Tibial artery (tissue), 4 donors: ENCODE data around the gene SLC25A4.

Experiments used
- DNase-seq, 2 donors: peaks; one replicate each; pipeline ENCODE4 v3.0.0-alpha.2; 2019
- H3K27ac ChIP-seq, 2 donors: fragments of 200-600 bp; sonication (generic) in 1 of 2; 1 replicate in 1 of 2; 2 replicates in 1 of 2; pipeline ENCODE4 v1.5.1; 2018 to 2019; ENCODE audit warnings: mild to moderate bottlenecking in 1 of 2
- H3K27me3 ChIP-seq, 2 donors: fragments of 200-600 bp; sonication (generic) in 1 of 2; one replicate each; pipeline versions ENCODE4 v1.5.1 to v1.6.0; 2016 to 2019
- H3K36me3 ChIP-seq, 3 donors: fragments of 200-600 bp; sonication (generic) in 2 of 3; one replicate each; pipeline ENCODE4 v1.5.1; 2016 to 2019; ENCODE audit warnings: mild to moderate bottlenecking in 2 of 3
- H3K4me1 ChIP-seq, 4 donors: fragments of 200-600 bp; sonication (generic) in 2 of 4; 1 replicate in 3 of 4; 2 replicates in 1 of 4; pipeline ENCODE4 v1.5.1; 2016 to 2019
- H3K4me3 ChIP-seq, 2 donors: fragments of 200-600 bp; sonication (generic) in 1 of 2; 1 replicate in 1 of 2; 2 replicates in 1 of 2; pipeline ENCODE4 v1.5.1; 2018 to 2019; ENCODE audit warnings: mild to moderate bottlenecking in 2 of 2
- H3K9me3 ChIP-seq, 3 donors: fragments of 200-600 bp; sonication (generic) in 1 of 3; one replicate each; pipeline ENCODE4 v1.5.1; 2016 to 2019
- intact Hi-C: fragments of 100-400 bp; cut with DNase I; formaldehyde crosslinking; loops from one replicate; pipeline ENCODE4 v1.15.0; 2023; ENCODE audit warnings: low total_unique reads
- TF ChIP-seq, protein P1 (sequence below), 2 experiments: fragments of 200-600 bp in 1 of 2; fragments of 450-650 bp in 1 of 2; IDR thresholded peaks; one replicate each; pipeline ENCODE4 v1.5.1; 2017 to 2019; ENCODE audit warnings: antibody characterized with exemption in 2 of 2, mild to moderate bottlenecking in 1 of 2, moderate library complexity in 1 of 2

SLC25A4 gene

DNA sequence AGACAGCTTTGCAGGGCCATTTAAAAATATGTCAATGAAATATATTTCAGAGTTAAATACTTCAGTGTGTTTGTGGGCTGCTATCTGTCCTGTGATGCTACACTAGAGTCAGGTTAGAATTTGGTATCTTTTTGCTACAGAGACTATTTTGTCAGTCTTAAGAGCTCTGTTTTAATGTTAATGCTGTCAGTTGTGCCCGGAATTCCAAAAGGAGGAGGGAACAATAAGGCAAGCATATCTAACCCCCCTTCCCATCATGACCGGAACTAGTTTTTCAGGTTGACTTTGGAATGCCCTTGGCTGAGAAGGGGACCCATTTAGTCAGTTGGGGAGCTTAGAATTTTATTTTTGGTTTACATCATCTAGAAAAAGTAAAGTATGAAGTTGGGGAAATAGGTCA is 34.9 kb upstream of the SLC25A4 start:
- TF ChIP-seq, protein P1, sequence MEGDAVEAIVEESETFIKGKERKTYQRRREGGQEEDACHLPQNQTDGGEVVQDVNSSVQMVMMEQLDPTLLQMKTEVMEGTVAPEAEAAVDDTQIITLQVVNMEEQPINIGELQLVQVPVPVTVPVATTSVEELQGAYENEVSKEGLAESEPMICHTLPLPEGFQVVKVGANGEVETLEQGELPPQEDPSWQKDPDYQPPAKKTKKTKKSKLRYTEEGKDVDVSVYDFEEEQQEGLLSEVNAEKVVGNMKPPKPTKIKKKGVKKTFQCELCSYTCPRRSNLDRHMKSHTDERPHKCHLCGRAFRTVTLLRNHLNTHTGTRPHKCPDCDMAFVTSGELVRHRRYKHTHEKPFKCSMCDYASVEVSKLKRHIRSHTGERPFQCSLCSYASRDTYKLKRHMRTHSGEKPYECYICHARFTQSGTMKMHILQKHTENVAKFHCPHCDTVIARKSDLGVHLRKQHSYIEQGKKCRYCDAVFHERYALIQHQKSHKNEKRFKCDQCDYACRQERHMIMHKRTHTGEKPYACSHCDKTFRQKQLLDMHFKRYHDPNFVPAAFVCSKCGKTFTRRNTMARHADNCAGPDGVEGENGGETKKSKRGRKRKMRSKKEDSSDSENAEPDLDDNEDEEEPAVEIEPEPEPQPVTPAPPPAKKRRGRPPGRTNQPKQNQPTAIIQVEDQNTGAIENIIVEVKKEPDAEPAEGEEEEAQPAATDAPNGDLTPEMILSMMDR (IDR thresholded peaks at IDR 0.05) = no peak
- Histone ChIP-seq H3K27ac (no peak overlapping the region), H3K36me3 (no peaks in the 10 kb centered on the region), H3K4me1 (peaks cover 0 to 20% (median 11%) of the 10 kb centered on the region in 4 donors), H3K4me3 (no peak overlapping the region), H3K27me3 (no peaks in the 10 kb centered on the region), H3K9me3 (no peaks in the 10 kb centered on the region)
- intact Hi-C loops = no loop called here
- DNase-seq = no peak

DNA sequence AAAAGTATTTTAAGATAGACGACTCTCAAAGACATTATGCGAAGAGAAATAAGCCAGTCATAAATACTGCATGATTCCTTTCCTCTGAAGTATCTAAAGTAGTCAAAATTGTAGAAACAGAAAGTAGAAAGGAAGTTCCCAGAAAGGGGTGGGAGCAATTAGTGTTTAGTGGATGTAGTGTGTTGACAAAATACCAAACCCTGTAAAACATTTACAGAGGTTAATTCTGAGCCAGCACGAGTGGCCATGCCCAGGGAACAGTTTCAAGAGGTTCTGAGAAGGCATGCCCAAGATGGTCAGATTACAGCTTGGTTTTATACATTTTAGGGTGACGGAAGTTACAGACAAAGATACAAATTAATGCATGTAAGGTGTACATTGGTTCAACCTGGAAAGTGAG is 34.4 kb upstream of the SLC25A4 start:
- Histone ChIP-seq H3K36me3 (no peaks in the 10 kb centered on the region), H3K9me3 (no peaks in the 10 kb centered on the region), H3K27ac (no peak overlapping the region), H3K27me3 (no peaks in the 10 kb centered on the region), H3K4me3 (no peak overlapping the region), H3K4me1 (peaks cover 0 to 22% (median 12%) of the 10 kb centered on the region in 4 donors)
- no peak for DNase-seq
- intact Hi-C loops = no loop called here
- TF ChIP-seq, protein P1 (IDR thresholded peaks at IDR 0.05) = no peak

DNA sequence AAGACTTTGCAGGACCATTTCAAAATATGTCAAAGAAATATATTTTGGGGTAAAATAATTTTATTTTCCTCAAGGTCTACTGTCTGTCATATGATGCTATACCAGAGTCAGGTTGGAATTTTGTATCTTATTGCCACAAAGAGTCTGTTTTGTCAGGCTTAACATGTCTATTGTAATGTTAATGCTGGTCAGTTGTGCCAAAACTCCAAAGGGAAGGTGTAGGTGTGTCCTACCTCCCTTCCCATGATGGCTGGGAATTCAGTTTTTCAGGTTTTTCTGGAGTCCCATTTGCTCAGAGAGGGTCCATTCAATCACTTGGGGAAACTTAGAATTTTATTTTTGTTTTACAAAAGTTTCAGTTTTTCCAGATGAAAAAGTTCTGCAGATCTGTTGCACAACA is 33.3 kb upstream of the SLC25A4 start:
- Histone ChIP-seq H3K27me3 (no peaks in the 10 kb centered on the region), H3K4me1 (peaks cover 0 to 22% (median 12%) of the 10 kb centered on the region in 4 donors), H3K9me3 (no peaks in the 10 kb centered on the region), H3K36me3 (no peaks in the 10 kb centered on the region), H3K4me3 (no peak overlapping the region), H3K27ac (no peak overlapping the region)
- no peak for DNase-seq
- intact Hi-C loops = no loop called here
- TF ChIP-seq, protein P1 (IDR thresholded peaks at IDR 0.05) = no peak

DNA sequence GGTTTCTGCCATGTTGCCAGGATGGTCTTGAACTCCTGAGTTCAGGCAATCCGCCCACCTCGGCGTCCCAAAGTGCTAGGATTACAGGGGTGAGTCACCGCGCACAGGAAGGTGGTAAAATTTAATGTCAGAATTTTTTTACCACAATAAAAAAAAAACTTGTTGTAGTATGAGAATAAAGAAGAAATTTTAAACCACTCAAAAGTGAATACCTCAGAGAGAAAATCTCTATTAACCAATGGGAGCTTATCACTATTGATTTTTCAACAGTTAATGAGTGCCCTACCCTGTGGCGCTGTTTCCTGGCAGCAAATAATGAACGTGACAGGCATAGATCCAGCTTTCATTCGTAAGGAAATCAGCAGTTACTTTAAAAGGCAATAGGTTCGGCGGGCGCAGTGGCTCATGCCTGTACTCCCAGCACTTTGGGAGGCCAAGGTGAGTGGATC is 32.7 kb upstream of the SLC25A4 start:
- intact Hi-C loops = no loop called here
- Histone ChIP-seq H3K4me1 (peaks cover 0 to 22% (median 12%) of the 10 kb centered on the region in 4 donors), H3K9me3 (no peaks in the 10 kb centered on the region), H3K27me3 (no peaks in the 10 kb centered on the region), H3K27ac (no peak overlapping the region), H3K36me3 (no peaks in the 10 kb centered on the region), H3K4me3 (no peak overlapping the region)
- TF ChIP-seq, protein P1 (IDR thresholded peaks at IDR 0.05) = no peak
- DNase-seq = no peak

DNA sequence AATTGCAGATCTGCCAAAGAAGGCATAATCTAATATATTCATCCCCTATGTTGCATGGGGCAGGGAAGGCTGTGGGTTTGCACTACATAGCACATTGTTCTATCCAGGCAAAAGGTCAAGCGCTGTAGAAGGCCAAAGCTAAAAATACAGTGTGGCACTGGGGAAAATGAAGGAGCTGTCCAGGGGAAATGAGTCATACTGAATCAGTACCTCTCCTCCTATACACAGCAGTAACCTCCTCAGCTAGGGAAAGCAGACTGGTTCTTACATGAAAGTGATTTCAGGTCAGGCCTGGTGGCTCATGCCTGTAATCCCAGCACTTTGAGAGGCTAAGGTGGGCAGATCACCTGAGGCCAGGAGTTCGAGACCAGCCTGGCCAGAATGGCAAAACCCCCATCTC is 31.0 kb upstream of the SLC25A4 start:
- H3K4me3 ChIP-seq = no peak overlapping the region
- intact Hi-C loops = no loop called here
- peak overlapping the region in 1 of 2 donors; percentile 31 for H3K27ac ChIP-seq

More for the DNA sequence above, 31.0 kb upstream of the SLC25A4 start:
- Histone ChIP-seq H3K36me3 (no peaks in the 10 kb centered on the region), H3K27me3 (no peaks in the 10 kb centered on the region), H3K4me1 (peaks cover 0 to 30% (median 18%) of the 10 kb centered on the region in 4 donors), H3K9me3 (no peaks in the 10 kb centered on the region)
- TF ChIP-seq, protein P1 (IDR thresholded peaks at IDR 0.05) = no peak
- peak in 1 of 2 donors; percentile 41 for DNase-seq
